Right forelimb (tissue), 1 donor: ENCODE measurements around the gene HTT-AS.
A peak's percentile ranks its signal among the peaks of the same experiment; 100 is the strongest.
"Not testable (repeated sequence)": the region's sequence is repeated elsewhere in the genome, so short reads cannot be mapped to it uniquely, and the experiment has no call there.

ENCODE experiments used
- DNase-seq: peaks from one replicate; pipeline ENCODE4 v3.0.0-alpha.2; 2018

HTT-AS gene

GRCh38 chr4:3085948-3086670 lies 11.8 kb upstream of the HTT-AS start:
- no peak for DNase-seq

GRCh38 chr4:3083732-3084131 lies 9.4 kb upstream of the HTT-AS start:
- no peak for DNase-seq

- no peak for DNase-seq
These were observed 8.7 kb upstream of the HTT-AS start for GRCh38 chr4:3082925-3083515.

GRCh38 chr4:3079694-3080123 lies 5.4 kb upstream of the HTT-AS start:
- DNase-seq, result no peak

- DNase-seq, result no peak
These were observed 3.5 kb upstream of the HTT-AS start for GRCh38 chr4:3077796-3078195.

- DNase-seq, result no peak
These were observed 1.3 kb upstream of the HTT-AS start for GRCh38 chr4:3075652-3075981.

GRCh38 chr4:3074846-3075651 lies 711 bp upstream of the HTT-AS start:
- DNase-seq, result peak; percentile 72

GRCh38 chr4:3073158-3074077 lies 920 bp downstream of the HTT-AS start:
- DNase-seq, result peak; percentile 42

- no peak for DNase-seq
These were observed 2.5 kb downstream of the HTT-AS start for GRCh38 chr4:3071811-3072210.

GRCh38 chr4:3070709-3071500 lies 3.4 kb downstream of the HTT-AS start:
- no peak for DNase-seq

- no peak for DNase-seq
These were observed 4.6 kb downstream of the HTT-AS start for GRCh38 chr4:3069661-3070199.

- DNase-seq, result no peak
These were observed 6.8 kb downstream of the HTT-AS start for GRCh38 chr4:3067473-3068001.

GRCh38 chr4:3066836-3067400 lies 7.4 kb downstream of the HTT-AS start:
- DNase-seq, result no peak

- DNase-seq, result no peak
These were observed 8.8 kb downstream of the HTT-AS start for GRCh38 chr4:3065551-3065950.

GRCh38 chr4:3062471-3062870 lies 11.9 kb downstream of the HTT-AS start:
- DNase-seq, result no peak

- no peak for DNase-seq
These were observed 13.4 kb downstream of the HTT-AS start for GRCh38 chr4:3060946-3061345.

- DNase-seq, result no peak
These were observed 14.4 kb downstream of the HTT-AS start for GRCh38 chr4:3059943-3060342.

GRCh38 chr4:3054169-3054759 lies 20.1 kb downstream of the HTT-AS start:
- DNase-seq, result no peak

- not testable (repeated sequence) for DNase-seq
These were observed 23.0 kb downstream of the HTT-AS start for GRCh38 chr4:3051141-3051897.
